Sigmoid colon (tissue), 7 donors: ENCODE measurements around the gene ECD. TPM values are rescaled to one million over a fixed set of nuclear protein-coding genes. Genes with fewer than 3 reads are reported as not detected.

Source experiments
- DNase-seq: peaks from one replicate; pipeline ENCODE4 v3.0.0-alpha.2; 2019
- H3K27ac ChIP-seq, 4 donors: fragments of 200-600 bp; sonication (generic); one replicate each; pipeline ENCODE4 v1.5.1; 2016 to 2019; ENCODE audit warnings: mild to moderate bottlenecking in 1 of 4
- H3K27me3 ChIP-seq, 3 donors: fragments of 200-600 bp; sonication (generic); one replicate each; pipeline ENCODE4 v1.5.1; 2019; ENCODE audit warnings: mild to moderate bottlenecking in 1 of 3
- H3K36me3 ChIP-seq, 4 donors: fragments of 200-600 bp; sonication (generic); one replicate each; pipeline ENCODE4 v1.5.1; 2016 to 2019
- H3K4me1 ChIP-seq, 4 donors: fragments of 200-600 bp; sonication (generic); one replicate each; pipeline ENCODE4 v1.5.1; 2017 to 2019
- H3K4me3 ChIP-seq, 4 donors: fragments of 200-600 bp; sonication (generic); one replicate each; pipeline ENCODE4 v1.5.1; 2017 to 2019; ENCODE audit warnings: mild to moderate bottlenecking in 2 of 4, moderate library complexity in 1 of 4
- H3K9me3 ChIP-seq, 4 donors: fragments of 200-600 bp in 3 of 4; sonication (generic) in 3 of 4; one replicate each; pipeline versions ENCODE4 v1.5.1 to v1.6.1; 2013 to 2019
- CTCF ChIP-seq, 4 experiments: fragments of 450-650 bp in 3 of 4; fragments of 200-600 bp in 1 of 4; IDR thresholded peaks; one replicate each; pipeline ENCODE4 v1.5.1; 2016 to 2019; ENCODE audit warnings: antibody characterized with exemption in 4 of 4, mild to moderate bottlenecking in 3 of 4, moderate library complexity in 2 of 4
- EP300 ChIP-seq, 4 donors: sonication (generic); formaldehyde crosslinking; IDR thresholded peaks; one replicate each; pipeline ENCODE4 v1.6.1; 2017; ENCODE audit warnings: antibody characterized with exemption in 4 of 4
- POLR2A ChIP-seq, 2 donors: fragments of 450-650 bp; IDR thresholded peaks; one replicate each; pipeline ENCODE4 v1.6.1; 2016; ENCODE audit warnings: antibody characterized with exemption in 2 of 2, mild to moderate bottlenecking in 2 of 2, moderate library complexity in 2 of 2
- POLR2AphosphoS5 ChIP-seq, 4 donors: sonication (generic); formaldehyde crosslinking; IDR thresholded peaks; one replicate each; pipeline ENCODE4 v1.6.1; 2017; ENCODE audit warnings: antibody characterized with exemption in 4 of 4
- WGBS, 2 donors: extraction: QIAGEN DNeasy Blood & Tissue Kit; methylation state at CpG; one replicate each; pipeline ENCODE4 v1.1.7; 2013; 5-methylcytosine and 5-hydroxymethylcytosine counted together
- intact Hi-C: fragments of 100-400 bp; cut with DNase I; formaldehyde crosslinking; loops from one replicate; pipeline ENCODE4 v1.15.1; 2023
- polyA plus RNA-seq, 3 donors: library from polyadenylated mRNA; stranded (reverse); fragments of 200-250 nt; gene quantifications; one replicate each; pipeline ENCODE4 v1.2.3, GENCODE V29; 2013
- total RNA-seq, 4 donors: library from RNA; depleted of rRNA; stranded (reverse); fragments of >200 nt; gene quantifications; one replicate each; pipeline ENCODE4 v1.1.0, GENCODE V29; 2016
- donor health status: healthy with polysubstance abuse.
- donor health status: Bipolar disorder and iron deficiency.
- donor health status: healthy.

The ECD gene
- total and polyA plus RNA-seq, 7 donors: 7.6 to 39.1 (median 28.0) TPM

- Histone ChIP-seq H3K27ac (no peak overlapping the region), H3K27me3 (no peaks in the 10 kb centered on the region), H3K4me1 (no peaks in the 10 kb centered on the region), H3K36me3 (no peaks in the 10 kb centered on the region), H3K4me3 (no peak overlapping the region), H3K9me3 (no peaks in the 10 kb centered on the region)
- TF ChIP-seq EP300 (IDR thresholded peaks at IDR 0.05) (no peak), POLR2A (IDR thresholded peaks at IDR 0.05) (no peak), CTCF (IDR thresholded peaks at IDR 0.05) (no peak), POLR2AphosphoS5 (IDR thresholded peaks at IDR 0.05) (no peak)
- intact Hi-C loops: no loop called here
- 92 to 97% methylated on average over 3 of the region's 3 CpGs for WGBS, 2 donors
- no peak for DNase-seq
Observed at GRCh38 chr10:73106301-73106700, 61.5 kb downstream of the ECD start.

- Histone ChIP-seq H3K4me1 (peaks cover 0 to 19% (median 16%) of the 10 kb centered on the region in 4 donors), H3K27ac (no peak overlapping the region), H3K4me3 (no peak overlapping the region), H3K27me3 (no peaks in the 10 kb centered on the region), H3K9me3 (no peaks in the 10 kb centered on the region), H3K36me3 (no peaks in the 10 kb centered on the region)
- no peak for DNase-seq
- intact Hi-C loops: no loop called here
- WGBS, 2 donors: 66 to 82% methylated on average over 1 of the region's 1 CpG
- TF ChIP-seq POLR2A (IDR thresholded peaks at IDR 0.05): no peak
- TF ChIP-seq POLR2AphosphoS5 (IDR thresholded peaks at IDR 0.05): no peak
- no peak for TF ChIP-seq EP300 (IDR thresholded peaks at IDR 0.05)
- no peak for TF ChIP-seq CTCF (IDR thresholded peaks at IDR 0.05)
Observed at GRCh38 chr10:73099141-73099540, 68.7 kb downstream of the ECD start.

- no peak for TF ChIP-seq POLR2AphosphoS5 (IDR thresholded peaks at IDR 0.05)
- TF ChIP-seq EP300 (IDR thresholded peaks at IDR 0.05): no peak
- TF ChIP-seq CTCF (IDR thresholded peaks at IDR 0.05): no peak
- no peak for TF ChIP-seq POLR2A (IDR thresholded peaks at IDR 0.05)
- no peaks in the 10 kb centered on the region for H3K36me3 ChIP-seq
- peaks cover 0 to 22% (median 18%) of the 10 kb centered on the region in 4 donors for H3K4me1 ChIP-seq
- no peaks in the 10 kb centered on the region for H3K9me3 ChIP-seq
- peak overlapping the region; percentile 61 to 88 (median 75) for H3K4me3 ChIP-seq
- 19 to 54% methylated on average over 4 of the region's 4 CpGs for WGBS, 2 donors
- intact Hi-C loops: loop anchor here (2.0 kb wide), 2 partner anchors 14 to 72 kb away; partner anchors contain the start of genes ECD, FAM149B1 and NUDT13
- DNase-seq: no peak
- peak overlapping the region; percentile 90 to 95 (median 93) for H3K27ac ChIP-seq
- no peaks in the 10 kb centered on the region for H3K27me3 ChIP-seq
Observed at GRCh38 chr10:73097305-73097670, 70.5 kb downstream of the ECD start.

GRCh38 chr10:73096449-73097304 is 71.1 kb downstream of the ECD start, which contains the start of gene P4HA1:
Gene P4HA1, minus strand, starts transcription at chr10:73096866. Its CDS starts 21,983 bp downstream, at chr10:73074883.
- Histone ChIP-seq H3K9me3 (no peaks in the 10 kb centered on the region), H3K4me1 (peaks cover 0 to 22% (median 18%) of the 10 kb centered on the region in 4 donors), H3K27me3 (no peaks in the 10 kb centered on the region), H3K36me3 (no peaks in the 10 kb centered on the region), H3K27ac (peak within 1 kb of the TSS; percentile 90 to 95 (median 93)), H3K4me3 (peak within 1 kb of the TSS; percentile 61 to 88 (median 75))
- peak; percentile 86 to 94 for TF ChIP-seq POLR2A (IDR thresholded peaks at IDR 0.05)
- TF ChIP-seq CTCF (IDR thresholded peaks at IDR 0.05): peak in 3 of 4 experiments; percentile 54 to 73 (median 59)
- peak in 2 of 4 donors; percentile 24 to 65 for TF ChIP-seq EP300 (IDR thresholded peaks at IDR 0.05)
- TF ChIP-seq POLR2AphosphoS5 (IDR thresholded peaks at IDR 0.05): peak; percentile 98 to 99 (median 99)
- 0 to 1% methylated on average over 75 of the region's 75 CpGs for WGBS, 2 donors
- DNase-seq: peak; percentile 100
- intact Hi-C loops: loop anchor here (2.0 kb wide), 2 partner anchors 14 to 72 kb away; partner anchors contain the start of genes ECD, FAM149B1 and NUDT13
